WTC11 (cell line): Measurements from ENCODE around the gene EXOSC6. TPM values are rescaled to one million over a fixed set of nuclear protein-coding genes. Genes with fewer than 3 reads are reported as not detected.
A peak's percentile ranks its signal among the peaks of the same experiment; 100 is the strongest.

Source experiments
- ARID4B ChIP-seq: sonication (generic); formaldehyde crosslinking; IDR thresholded peaks from 2 replicates; pipeline ENCODE4 v1.8.0; 2023; ENCODE audit warnings: missing genetic modification reagents, mild to moderate bottlenecking, borderline replicate concordance
- ATF1 ChIP-seq: sonication (generic); formaldehyde crosslinking; IDR thresholded peaks from 2 replicates; pipeline ENCODE4 v1.8.1; 2023; ENCODE audit warnings: mild to moderate bottlenecking, moderate library complexity, missing genetic modification reagents
- CREM ChIP-seq: sonication (generic); formaldehyde crosslinking; IDR thresholded peaks from 2 replicates; pipeline ENCODE4 v1.8.1; 2022; ENCODE audit warnings: mild to moderate bottlenecking, missing genetic modification reagents, moderate library complexity
- ETV6 ChIP-seq: sonication (generic); formaldehyde crosslinking; IDR thresholded peaks from 2 replicates; pipeline ENCODE4 v1.8.1; 2022; ENCODE audit warnings: mild to moderate bottlenecking, missing genetic modification reagents
- FOXJ3 ChIP-seq: sonication (generic); formaldehyde crosslinking; IDR thresholded peaks from 2 replicates; pipeline ENCODE4 v1.9.0; 2021; ENCODE audit warnings: missing genetic modification reagents, mild to moderate bottlenecking, borderline replicate concordance
- FOXK1 ChIP-seq: sonication (generic); formaldehyde crosslinking; IDR thresholded peaks from 2 replicates; pipeline ENCODE4 v1.8.0; 2022; ENCODE audit warnings: mild to moderate bottlenecking, moderate library complexity, missing genetic modification reagents
- FOXP4 ChIP-seq: sonication (generic); formaldehyde crosslinking; IDR thresholded peaks from 2 replicates; pipeline ENCODE4 v1.8.0; 2022; ENCODE audit warnings: mild to moderate bottlenecking, missing genetic modification reagents
- GABPB1 ChIP-seq: sonication (generic); formaldehyde crosslinking; IDR thresholded peaks from 2 replicates; pipeline ENCODE4 v1.8.1; 2023; ENCODE audit warnings: mild to moderate bottlenecking, missing genetic modification reagents
- JAZF1 ChIP-seq: fragments of 250-450 bp; sonication (Bioruptor Pico); IDR thresholded peaks from 2 replicates; pipeline ENCODE4 v1.9.0; 2021; ENCODE audit warnings: moderate library complexity, mild to moderate bottlenecking, inconsistent platforms
- KAT7 ChIP-seq: sonication (generic); formaldehyde crosslinking; IDR thresholded peaks from 2 replicates; pipeline ENCODE4 v1.8.1; 2023; ENCODE audit warnings: missing genetic modification reagents, mild to moderate bottlenecking, borderline replicate concordance
- MAX ChIP-seq: sonication (generic); formaldehyde crosslinking; IDR thresholded peaks from 2 replicates; pipeline ENCODE4 v1.8.0; 2022; ENCODE audit warnings: mild to moderate bottlenecking, missing genetic modification reagents
- NR2C2 ChIP-seq: sonication (generic); formaldehyde crosslinking; IDR thresholded peaks from 2 replicates; pipeline ENCODE4 v1.8.0; 2022; ENCODE audit warnings: mild to moderate bottlenecking, missing genetic modification reagents
- PRDM15 ChIP-seq: sonication (generic); formaldehyde crosslinking; IDR thresholded peaks from 2 replicates; pipeline ENCODE4 v1.8.0; 2022; ENCODE audit warnings: missing genetic modification reagents
- TEAD1 ChIP-seq: sonication (generic); formaldehyde crosslinking; IDR thresholded peaks from 2 replicates; pipeline ENCODE4 v1.8.0; 2022; ENCODE audit warnings: mild to moderate bottlenecking, missing genetic modification reagents
- ZNF121 ChIP-seq: sonication (generic); formaldehyde crosslinking; IDR thresholded peaks from 2 replicates; pipeline ENCODE4 v1.8.0; 2023; ENCODE audit warnings: missing genetic modification reagents
- ZNF219 ChIP-seq: sonication (generic); formaldehyde crosslinking; IDR thresholded peaks from 2 replicates; pipeline ENCODE4 v1.8.0; 2023; ENCODE audit warnings: missing genetic modification reagents, mild to moderate bottlenecking, borderline replicate concordance
- total RNA-seq: library from RNA; stranded (reverse); gene quantifications from 3 replicates; pipeline ENCODE4 v1.2.3, GENCODE V29; 2021

EXOSC6 gene
- total RNA-seq, 1 experiment from 2014 or later: 27.3 TPM

GRCh38 chr16:70298988-70299938 lies 47.5 kb upstream of the EXOSC6 start, which contains the start of gene DDX19B (continued):
- peak; percentile 83 for TF ChIP-seq FOXP4 (CRISPR knock-in tag)
- no peak for TF ChIP-seq ZNF121 (CRISPR knock-in tag)
- no peak for TF ChIP-seq NR2C2 (CRISPR knock-in tag)
- TF ChIP-seq ETV6: peak; percentile 81; the same call in 1 of the 2 replicates
- 0 out of 2 replicates have a peak, but pooled peaks have one; percentile 16 for TF ChIP-seq ZNF219
- TF ChIP-seq ARID4B (CRISPR knock-in tag): peak; percentile 69; the same call in 1 of the 2 replicates
- peak; percentile 21; the same call in 1 of the 2 replicates for TF ChIP-seq PRDM15 (CRISPR knock-in tag)
- peak; percentile 92 for TF ChIP-seq CREM
- TF ChIP-seq GABPB1 (CRISPR knock-in tag): peak; percentile 94
- peak; percentile 47; the same call in 1 of the 2 replicates for TF ChIP-seq TEAD1 (CRISPR knock-in tag)
- TF ChIP-seq ATF1 (CRISPR knock-in tag): 0 out of 2 replicates have a peak, but pooled peaks have one; percentile 22
- peak; percentile 86 for TF ChIP-seq FOXK1 (CRISPR knock-in tag)
- TF ChIP-seq FOXJ3 (CRISPR knock-in tag): no peak
- peak; percentile 92; the same call in 1 of the 2 replicates for TF ChIP-seq KAT7 (CRISPR knock-in tag)
- peak; percentile 88 for TF ChIP-seq MAX (CRISPR knock-in tag)
- TF ChIP-seq JAZF1 (CRISPR knock-in tag): no peak
